ENCODE measurements around the gene KLC4. TPM values are rescaled to one million over a fixed set of nuclear protein-coding genes. Genes with fewer than 3 reads are reported as not detected.

Gene KLC4
- total RNA-seq, 1 donor from 2014 or later, result 12.6 TPM

DNA sequence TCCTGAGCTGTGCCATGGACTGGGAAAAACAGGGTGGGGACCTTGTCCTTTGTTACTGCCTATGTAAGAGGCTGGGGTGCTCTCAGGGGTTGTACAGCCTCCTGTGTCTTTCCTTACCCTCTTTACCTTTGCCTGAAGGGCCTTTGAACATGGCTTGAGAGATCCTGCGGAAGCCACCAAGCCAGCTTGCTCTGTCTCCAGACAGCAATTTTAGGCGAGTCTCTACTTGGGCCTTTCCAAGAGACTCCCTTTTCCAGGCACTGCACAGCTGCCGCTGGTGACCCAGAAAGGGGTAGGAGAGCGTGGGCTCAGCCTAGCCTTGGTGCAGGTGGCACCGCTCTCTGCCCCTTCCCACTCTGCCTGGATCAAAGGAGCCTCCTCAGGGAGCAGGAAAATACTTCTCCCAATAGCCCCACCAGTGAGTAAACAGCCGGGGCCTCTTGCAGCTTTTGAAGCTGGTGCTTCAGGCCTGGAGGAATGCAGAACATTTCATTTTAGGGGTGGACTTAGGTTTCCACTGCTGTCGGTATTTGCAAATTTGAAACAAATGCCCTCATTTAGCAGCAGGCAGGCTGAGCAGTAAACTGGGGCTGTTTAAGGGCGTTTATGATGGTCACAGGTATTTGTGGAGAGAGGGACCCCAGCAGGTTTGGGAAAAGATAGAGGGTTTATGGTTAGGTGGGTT is 30.6 kb downstream of the KLC4 start:
- Mint-ChIP-seq H3K9me3 (no peaks in the 10 kb centered on the region), H3K27ac (peak overlapping the region; percentile 96), H3K36me3 (no peaks in the 10 kb centered on the region), H3K4me1 (peaks cover 52% of the 10 kb centered on the region), H3K27me3 (ENCODE audit: insufficient read depth, low read depth) (peaks cover 2% of the 10 kb centered on the region), H3K4me3 (peak overlapping the region; percentile 71)
- Histone ChIP-seq H3K36me3 (no peaks in the 10 kb centered on the region), H3K9ac (no peak overlapping the region), H3K27ac (peak overlapping the region; percentile 94), H4K20me1 (ENCODE audit: low read depth) (peaks cover 63% of the 10 kb centered on the region), H3K9me3 (ENCODE audit: low read depth) (no peaks in the 10 kb centered on the region), H3K4me1 (peaks cover 43% of the 10 kb centered on the region), H3F3A (ENCODE audit: low read depth) (peaks cover 46% of the 10 kb centered on the region), H3K4me3 (peak overlapping the region; percentile 33), H3K27me3 (no peaks in the 10 kb centered on the region), H3K79me2 (ENCODE audit: low read depth) (peaks cover 97% of the 10 kb centered on the region), H3K4me2 (peak overlapping the region; percentile 74), H2AFZ (replicated peaks) (no peak overlapping the region)
- TF ChIP-seq EZH2 (IDR thresholded peaks at IDR 0.05), result no peak
- TF ChIP-seq EZH2phosphoT487 (IDR thresholded peaks at IDR 0.05), result no peak
- TF ChIP-seq, protein P1, sequence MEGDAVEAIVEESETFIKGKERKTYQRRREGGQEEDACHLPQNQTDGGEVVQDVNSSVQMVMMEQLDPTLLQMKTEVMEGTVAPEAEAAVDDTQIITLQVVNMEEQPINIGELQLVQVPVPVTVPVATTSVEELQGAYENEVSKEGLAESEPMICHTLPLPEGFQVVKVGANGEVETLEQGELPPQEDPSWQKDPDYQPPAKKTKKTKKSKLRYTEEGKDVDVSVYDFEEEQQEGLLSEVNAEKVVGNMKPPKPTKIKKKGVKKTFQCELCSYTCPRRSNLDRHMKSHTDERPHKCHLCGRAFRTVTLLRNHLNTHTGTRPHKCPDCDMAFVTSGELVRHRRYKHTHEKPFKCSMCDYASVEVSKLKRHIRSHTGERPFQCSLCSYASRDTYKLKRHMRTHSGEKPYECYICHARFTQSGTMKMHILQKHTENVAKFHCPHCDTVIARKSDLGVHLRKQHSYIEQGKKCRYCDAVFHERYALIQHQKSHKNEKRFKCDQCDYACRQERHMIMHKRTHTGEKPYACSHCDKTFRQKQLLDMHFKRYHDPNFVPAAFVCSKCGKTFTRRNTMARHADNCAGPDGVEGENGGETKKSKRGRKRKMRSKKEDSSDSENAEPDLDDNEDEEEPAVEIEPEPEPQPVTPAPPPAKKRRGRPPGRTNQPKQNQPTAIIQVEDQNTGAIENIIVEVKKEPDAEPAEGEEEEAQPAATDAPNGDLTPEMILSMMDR (IDR thresholded peaks at IDR 0.05), result no peak
- DNase-seq (ENCODE audit: low spot score), result peak; percentile 41

DNA sequence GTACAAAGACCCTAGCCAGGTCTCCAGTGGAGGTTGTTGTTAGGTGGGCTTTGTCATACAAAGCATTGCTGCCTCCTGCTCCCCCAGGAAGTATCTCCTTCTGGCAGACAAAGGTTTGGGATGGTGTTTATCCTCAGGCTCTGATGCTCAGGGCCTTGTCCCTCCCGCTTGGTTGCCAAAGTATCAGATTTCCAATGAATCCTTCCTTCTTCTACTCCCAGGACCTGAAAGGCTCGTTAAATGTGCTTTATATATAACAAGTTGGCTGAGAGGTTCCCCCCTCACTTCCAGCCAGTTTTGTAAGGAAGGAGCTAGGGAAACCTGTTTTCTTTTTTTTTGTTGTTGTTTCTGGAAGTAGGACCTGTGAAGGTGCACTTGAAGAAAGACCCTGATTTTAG is 31.1 kb downstream of the KLC4 start:
- no peaks in the 10 kb centered on the region for H3K9me3 Mint-ChIP-seq
- H3K4me1 ChIP-seq, result peaks cover 47% of the 10 kb centered on the region
- DNase-seq (ENCODE audit: low spot score), result peak; percentile 53
- H3K4me3 ChIP-seq, result peak overlapping the region; percentile 33
- peak overlapping the region; percentile 94 for H3K27ac ChIP-seq
- no peaks in the 10 kb centered on the region for H3K27me3 ChIP-seq
- H3K4me3 Mint-ChIP-seq, result peak overlapping the region; percentile 71
- TF ChIP-seq EZH2 (IDR thresholded peaks at IDR 0.05) (no peak), EZH2phosphoT487 (IDR thresholded peaks at IDR 0.05) (no peak)
- TF ChIP-seq, protein P1 (IDR thresholded peaks at IDR 0.05), result no peak
- H3F3A ChIP-seq (ENCODE audit: low read depth), result peaks cover 49% of the 10 kb centered on the region
- no peaks in the 10 kb centered on the region for H3K9me3 ChIP-seq (ENCODE audit: low read depth)
- peaks cover 56% of the 10 kb centered on the region for H3K4me1 Mint-ChIP-seq
- H3K9ac ChIP-seq, result no peak overlapping the region
- H3K36me3 Mint-ChIP-seq, result peaks cover under 1% of the 10 kb centered on the region
- no peak overlapping the region for H2AFZ ChIP-seq (replicated peaks)
- peaks cover 58% of the 10 kb centered on the region for H4K20me1 ChIP-seq (ENCODE audit: low read depth)
- peaks cover 97% of the 10 kb centered on the region for H3K79me2 ChIP-seq (ENCODE audit: low read depth)
- peaks cover 2% of the 10 kb centered on the region for H3K27me3 Mint-ChIP-seq (ENCODE audit: insufficient read depth, low read depth)
- H3K27ac Mint-ChIP-seq, result peak overlapping the region; percentile 96
- H3K36me3 ChIP-seq, result no peaks in the 10 kb centered on the region
- H3K4me2 ChIP-seq, result peak overlapping the region; percentile 74

DNA sequence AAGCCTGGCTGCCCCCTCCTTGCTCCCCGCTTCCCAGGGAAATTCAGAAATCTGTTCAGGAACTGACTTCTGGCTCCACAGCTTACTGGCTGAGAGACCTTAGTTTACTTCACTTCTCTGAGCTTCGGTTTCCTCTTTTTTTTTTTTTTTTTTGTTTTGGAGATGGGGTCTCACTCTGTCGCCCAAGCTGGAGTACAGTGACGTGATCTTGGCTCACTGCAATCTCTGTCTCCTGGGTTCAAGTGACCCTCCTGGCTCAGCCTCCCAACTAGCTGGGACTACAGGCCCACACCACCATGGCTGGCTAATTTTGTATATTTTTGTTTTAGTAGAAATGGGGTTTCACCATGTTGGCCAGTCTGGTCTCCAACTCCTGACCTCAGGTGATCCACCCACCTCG is 31.6 kb downstream of the KLC4 start:
- peaks cover 55% of the 10 kb centered on the region for H4K20me1 ChIP-seq (ENCODE audit: low read depth)

More for the DNA sequence above, 31.6 kb downstream of the KLC4 start:
- Histone ChIP-seq H2AFZ (replicated peaks) (no peak overlapping the region), H3K4me1 (peaks cover 52% of the 10 kb centered on the region), H3K27me3 (no peaks in the 10 kb centered on the region), H3K9me3 (ENCODE audit: low read depth) (no peaks in the 10 kb centered on the region), H3K27ac (peak overlapping the region; percentile 94), H3K36me3 (no peaks in the 10 kb centered on the region), H3K4me3 (peak overlapping the region; percentile 33), H3K4me2 (peak overlapping the region; percentile 74), H3F3A (ENCODE audit: low read depth) (peaks cover 54% of the 10 kb centered on the region), H3K79me2 (ENCODE audit: low read depth) (peaks cover 97% of the 10 kb centered on the region), H3K9ac (no peak overlapping the region)
- no peak overlapping the region for H3K27ac Mint-ChIP-seq
- no peak overlapping the region for H3K4me3 Mint-ChIP-seq
- H3K4me1 Mint-ChIP-seq, result peaks cover 60% of the 10 kb centered on the region
- no peak for TF ChIP-seq EZH2phosphoT487 (IDR thresholded peaks at IDR 0.05)
- TF ChIP-seq EZH2 (IDR thresholded peaks at IDR 0.05), result no peak
- TF ChIP-seq, protein P1 (IDR thresholded peaks at IDR 0.05), result no peak
- peaks cover 2% of the 10 kb centered on the region for H3K27me3 Mint-ChIP-seq (ENCODE audit: insufficient read depth, low read depth)
- peaks cover 2% of the 10 kb centered on the region for H3K36me3 Mint-ChIP-seq
- H3K9me3 Mint-ChIP-seq, result no peaks in the 10 kb centered on the region
- DNase-seq (ENCODE audit: low spot score), result no peak

All from neural progenitor cell (in vitro differentiated cells).